Measurements from ENCODE around the gene LGALS3. TPM values are rescaled to one million over a fixed set of nuclear protein-coding genes. Genes with fewer than 3 reads are reported as not detected.
A peak's percentile ranks its signal among the peaks of the same experiment; 100 is the strongest.
"Not testable (repeated sequence)": the region's sequence is repeated elsewhere in the genome, so short reads cannot be mapped to it uniquely, and the experiment has no call there.

LGALS3 gene
- 17.4 TPM for polyA plus RNA-seq (2013, experiment 1 of 2)
- 15.1 TPM for polyA plus RNA-seq (2013, experiment 2 of 2)

DNA sequence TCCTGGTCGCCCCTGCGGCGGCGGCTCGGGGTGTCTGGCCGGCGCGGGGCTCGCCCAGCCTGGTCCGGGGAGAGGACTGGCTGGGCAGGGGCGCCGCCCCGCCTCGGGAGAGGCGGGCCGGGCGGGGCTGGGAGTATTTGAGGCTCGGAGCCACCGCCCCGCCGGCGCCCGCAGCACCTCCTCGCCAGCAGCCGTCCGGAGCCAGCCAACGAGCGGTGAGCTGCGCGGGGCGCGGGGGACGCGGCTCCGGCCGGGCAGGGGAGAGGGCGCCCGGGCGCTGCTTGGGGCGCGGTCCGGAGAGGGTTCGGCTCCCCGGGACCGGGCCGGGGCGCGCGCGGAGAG is at the start of gene LGALS3:
Gene LGALS3, plus strand, starts transcription at position 167 of the 342 bp plus-strand sequence. CDS start 8,122 bp downstream, outside the sequence.
- Histone ChIP-seq H3K36me3 (ENCODE audit: control insufficient read depth, insufficient read depth, low read length) (no peaks in the 10 kb centered on the region), H3K4me3 (ENCODE audit: extremely low read depth, insufficient read depth, low read length, poor library complexity, severe bottlenecking) (peak within 1 kb of the TSS; percentile 50), H3K4me1 (ENCODE audit: control insufficient read depth, insufficient read depth, low read length, poor library complexity, severe bottlenecking) (peaks cover 4% of the 10 kb centered on the region), H3K9me3 (ENCODE audit: control insufficient read depth, low read length) (no peaks in the 10 kb centered on the region), H3K27ac (ENCODE audit: low read depth, low read length, severe bottlenecking) (no peak within 1 kb of the TSS)
- 0% methylated on average over 28 to 30 of the region's 50 CpGs for WGBS, 2 experiments (ENCODE audit: insufficient coverage in 2 of 2)

DNA sequence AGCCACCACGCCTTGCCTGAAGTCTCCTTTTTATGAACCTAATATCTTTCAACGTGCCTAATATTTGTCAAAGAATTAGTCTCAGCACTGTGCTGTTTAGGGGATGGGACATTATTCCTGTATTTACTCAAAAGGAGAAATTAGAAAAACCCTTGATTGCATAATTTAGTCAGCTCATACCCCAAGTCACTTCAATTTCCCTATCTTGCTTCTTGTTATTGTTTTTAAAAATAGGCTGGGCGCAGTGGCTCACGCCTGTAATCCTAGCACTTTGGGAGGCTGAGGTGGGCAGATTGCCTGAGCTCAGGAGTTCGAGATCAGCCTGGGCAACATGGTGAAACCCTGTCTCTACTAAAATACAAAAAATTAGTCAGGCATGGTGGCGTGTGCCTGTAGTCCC is 49.1 kb upstream of the LGALS3 start:
- H3K4me3 ChIP-seq (ENCODE audit: extremely low read depth, insufficient read depth, low read length, poor library complexity, severe bottlenecking); H3K4me1 ChIP-seq (ENCODE audit: control insufficient read depth, insufficient read depth, low read length, poor library complexity, severe bottlenecking); H3K9me3 ChIP-seq (ENCODE audit: control insufficient read depth, low read length); H3K36me3 ChIP-seq (ENCODE audit: control insufficient read depth, insufficient read depth, low read length); H3K27ac ChIP-seq (ENCODE audit: low read depth, low read length, severe bottlenecking): not testable (repeated sequence)
- 88 to 90% methylated on average over 2 to 3 of the region's 6 CpGs for WGBS, 2 experiments (ENCODE audit: insufficient coverage in 2 of 2)

DNA sequence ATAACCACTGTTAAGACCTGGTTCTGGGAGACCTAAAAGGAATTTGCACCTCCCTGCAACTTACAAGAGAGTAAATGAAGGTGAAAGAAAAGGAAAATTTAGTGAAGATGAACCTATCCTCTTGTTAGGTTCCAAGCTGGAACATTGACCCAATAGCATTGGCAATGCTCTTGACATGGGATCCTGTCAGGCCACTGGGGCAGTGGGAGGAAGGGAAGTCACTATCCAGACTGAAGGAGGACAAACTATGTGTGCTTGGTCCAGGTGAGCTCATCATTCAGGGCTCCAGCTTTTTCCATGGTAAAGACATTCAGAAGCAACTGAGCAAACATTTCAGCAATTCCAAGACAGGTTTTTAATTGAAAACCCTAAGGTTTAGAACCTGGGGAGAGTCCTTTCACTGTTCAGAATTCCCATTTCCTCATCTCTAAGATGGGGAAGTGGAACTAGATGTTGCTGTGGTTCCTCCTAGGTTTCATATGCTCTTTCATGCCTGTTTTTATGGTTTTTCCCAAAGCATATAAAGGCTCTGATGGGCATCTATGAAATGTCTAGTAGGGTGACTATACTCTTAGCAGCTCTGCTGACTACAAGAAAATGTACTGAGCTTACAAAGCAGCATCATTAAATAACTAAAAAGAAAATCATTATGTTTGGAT is 44.5 kb upstream of the LGALS3 start:
- H3K36me3 ChIP-seq (ENCODE audit: control insufficient read depth, insufficient read depth, low read length), result no peaks in the 10 kb centered on the region
- no peak overlapping the region for H3K27ac ChIP-seq (ENCODE audit: low read depth, low read length, severe bottlenecking)
- H3K9me3 ChIP-seq (ENCODE audit: control insufficient read depth, low read length), result no peaks in the 10 kb centered on the region
- H3K4me1 ChIP-seq (ENCODE audit: control insufficient read depth, insufficient read depth, low read length, poor library complexity, severe bottlenecking), result no peaks in the 10 kb centered on the region
- H3K4me3 ChIP-seq (ENCODE audit: extremely low read depth, insufficient read depth, low read length, poor library complexity, severe bottlenecking), result no peak overlapping the region

DNA sequence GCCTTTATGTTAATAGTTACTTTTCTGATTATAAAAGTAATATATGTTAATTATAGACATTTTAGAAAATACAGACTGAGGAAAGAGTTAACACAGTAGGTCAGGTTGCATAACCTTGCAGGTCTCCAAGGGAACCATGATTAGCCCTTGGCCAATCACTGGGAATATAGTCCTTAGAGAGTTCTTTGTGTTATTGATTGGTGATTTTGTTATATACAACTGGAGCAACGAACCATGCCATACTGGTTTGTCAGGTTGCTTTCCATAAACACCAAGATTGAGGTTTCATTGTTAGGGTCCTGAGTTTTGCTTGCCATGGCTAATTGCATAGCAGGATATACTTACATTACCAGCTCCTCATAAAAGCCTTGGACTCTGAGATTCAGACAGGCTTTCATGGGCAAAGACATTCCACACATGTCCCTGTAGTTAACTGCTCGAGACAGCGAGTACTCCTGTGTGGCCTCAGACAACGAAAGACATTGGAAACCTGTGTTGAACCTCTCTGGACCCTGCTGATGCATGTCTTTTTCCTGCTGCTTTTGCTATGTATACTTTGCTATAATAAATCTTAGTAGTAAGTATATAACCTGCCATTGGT is 43.9 kb upstream of the LGALS3 start:
- 88 to 100% methylated on average over 3 of the region's 4 CpGs for WGBS, 2 experiments (ENCODE audit: insufficient coverage in 2 of 2)
- Histone ChIP-seq H3K4me3 (ENCODE audit: extremely low read depth, insufficient read depth, low read length, poor library complexity, severe bottlenecking) (no peak overlapping the region), H3K36me3 (ENCODE audit: control insufficient read depth, insufficient read depth, low read length) (no peaks in the 10 kb centered on the region), H3K27ac (ENCODE audit: low read depth, low read length, severe bottlenecking) (no peak overlapping the region), H3K9me3 (ENCODE audit: control insufficient read depth, low read length) (no peaks in the 10 kb centered on the region), H3K4me1 (ENCODE audit: control insufficient read depth, insufficient read depth, low read length, poor library complexity, severe bottlenecking) (no peaks in the 10 kb centered on the region)

DNA sequence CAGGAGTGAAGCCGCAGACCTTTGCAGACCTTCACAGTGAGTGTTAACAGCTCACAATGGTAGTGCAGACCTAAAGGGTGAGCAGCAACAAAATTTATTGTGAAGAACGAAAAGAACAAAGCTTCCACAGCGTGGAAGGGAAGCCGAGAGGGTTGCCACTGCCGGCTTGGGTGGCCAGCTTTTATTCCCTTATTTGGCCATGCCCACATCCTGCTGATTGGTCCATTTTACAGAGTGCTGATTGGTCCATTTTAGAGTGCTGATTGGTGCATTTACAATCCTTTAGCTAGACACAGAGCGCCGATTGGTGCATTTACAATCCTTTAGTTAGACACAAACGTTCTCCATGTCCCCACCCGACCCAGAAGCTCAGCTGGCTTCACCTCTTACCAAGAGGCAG is 42.1 kb upstream of the LGALS3 start:
- WGBS, 2 experiments (ENCODE audit: insufficient coverage in 2 of 2), result 90 to 96% methylated on average over 6 to 8 of the region's 9 CpGs
- no peaks in the 10 kb centered on the region for H3K4me1 ChIP-seq (ENCODE audit: control insufficient read depth, insufficient read depth, low read length, poor library complexity, severe bottlenecking)
- H3K27ac ChIP-seq (ENCODE audit: low read depth, low read length, severe bottlenecking), result no peak overlapping the region
- no peak overlapping the region for H3K4me3 ChIP-seq (ENCODE audit: extremely low read depth, insufficient read depth, low read length, poor library complexity, severe bottlenecking)
- no peaks in the 10 kb centered on the region for H3K9me3 ChIP-seq (ENCODE audit: control insufficient read depth, low read length)
- H3K36me3 ChIP-seq (ENCODE audit: control insufficient read depth, insufficient read depth, low read length), result no peaks in the 10 kb centered on the region

DNA sequence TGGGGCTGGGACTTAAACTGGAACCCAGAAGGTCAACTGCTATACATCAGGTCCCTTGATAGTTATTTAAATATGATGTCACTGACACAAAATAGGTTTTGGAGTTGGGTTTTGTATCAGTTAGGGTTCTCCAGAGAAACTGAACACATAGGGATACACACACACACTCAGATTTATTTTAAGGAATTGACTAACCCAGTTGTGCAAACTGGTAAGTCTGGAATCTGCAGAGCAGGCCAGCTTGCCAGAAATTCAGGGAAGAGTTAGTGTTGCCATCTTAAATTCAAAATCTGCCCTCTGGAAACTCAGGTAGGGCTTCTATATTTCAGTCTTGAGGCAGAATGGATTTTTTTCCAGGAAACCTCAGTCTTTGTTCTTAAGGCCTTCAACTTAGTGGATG is 40.7 kb upstream of the LGALS3 start:
- H3K27ac ChIP-seq (ENCODE audit: low read depth, low read length, severe bottlenecking), result no peak overlapping the region
- no peaks in the 10 kb centered on the region for H3K4me1 ChIP-seq (ENCODE audit: control insufficient read depth, insufficient read depth, low read length, poor library complexity, severe bottlenecking)
- no peaks in the 10 kb centered on the region for H3K36me3 ChIP-seq (ENCODE audit: control insufficient read depth, insufficient read depth, low read length)
- no peak overlapping the region for H3K4me3 ChIP-seq (ENCODE audit: extremely low read depth, insufficient read depth, low read length, poor library complexity, severe bottlenecking)
- H3K9me3 ChIP-seq (ENCODE audit: control insufficient read depth, low read length), result no peaks in the 10 kb centered on the region

DNA sequence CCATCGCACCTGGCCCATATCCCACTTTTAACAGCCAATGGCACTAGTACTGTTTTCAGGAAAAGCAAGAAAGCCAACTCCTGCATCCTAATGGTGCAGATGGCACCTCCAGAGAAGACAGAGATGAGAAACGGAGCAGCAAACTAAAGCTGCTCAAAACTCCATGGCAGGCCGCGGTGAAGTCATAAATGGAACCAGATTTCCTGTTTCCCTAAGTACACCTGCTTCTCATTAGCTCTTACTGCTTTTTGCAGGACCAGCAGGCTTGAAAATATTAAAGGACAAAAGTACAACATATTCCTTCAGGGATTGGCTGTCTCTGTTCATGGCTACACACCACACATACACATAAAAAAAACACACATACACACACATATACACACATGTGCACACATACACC is 36.7 kb upstream of the LGALS3 start:
- no peak overlapping the region for H3K4me3 ChIP-seq (ENCODE audit: extremely low read depth, insufficient read depth, low read length, poor library complexity, severe bottlenecking)
- WGBS, 2 experiments (ENCODE audit: insufficient coverage in 2 of 2), result 94% methylated on average over 4 of the region's 4 CpGs
- H3K27ac ChIP-seq (ENCODE audit: low read depth, low read length, severe bottlenecking), result no peak overlapping the region
- H3K9me3 ChIP-seq (ENCODE audit: control insufficient read depth, low read length), result no peaks in the 10 kb centered on the region
- no peaks in the 10 kb centered on the region for H3K36me3 ChIP-seq (ENCODE audit: control insufficient read depth, insufficient read depth, low read length)
- peaks cover 8% of the 10 kb centered on the region for H3K4me1 ChIP-seq (ENCODE audit: control insufficient read depth, insufficient read depth, low read length, poor library complexity, severe bottlenecking)

DNA sequence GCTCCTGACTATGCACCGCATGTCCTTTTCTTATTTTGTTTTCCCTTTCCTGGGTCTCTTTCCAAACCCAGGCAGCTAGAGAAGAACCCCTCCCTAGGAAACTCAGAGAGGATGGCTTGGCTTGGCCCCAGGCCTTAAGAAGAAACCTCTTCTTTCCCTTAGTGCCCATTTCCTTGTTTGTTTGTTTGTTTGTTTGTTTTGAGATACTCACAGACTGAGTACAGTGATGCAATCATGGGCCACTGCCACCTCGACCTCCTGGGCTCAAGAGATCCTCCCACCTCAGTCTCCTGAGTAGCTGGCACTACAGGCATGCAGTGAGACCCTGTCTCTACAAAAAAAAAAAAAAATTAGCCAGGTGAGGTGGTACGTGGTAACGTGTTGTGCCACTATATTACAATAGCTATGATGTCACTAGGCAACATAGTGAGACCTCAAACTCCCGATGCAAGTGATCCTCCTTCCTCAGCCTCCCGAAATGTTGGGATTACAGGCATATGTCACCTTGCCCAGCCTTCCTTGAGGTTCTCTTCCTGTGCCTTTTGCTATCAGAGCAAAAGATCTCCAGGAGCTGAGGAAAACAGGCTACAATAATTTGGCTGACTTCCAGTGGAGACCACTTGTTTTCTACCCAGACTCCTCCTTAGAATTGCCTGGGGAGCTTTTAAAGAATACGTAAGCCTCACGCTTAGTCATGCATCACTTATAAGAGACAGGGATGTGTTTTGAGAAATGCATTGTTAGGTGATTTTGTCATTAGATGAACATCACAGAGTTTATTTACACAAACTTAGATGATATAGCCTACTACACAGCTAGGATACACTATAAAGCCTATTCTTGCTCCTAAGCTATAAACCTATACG is 34.5 kb upstream of the LGALS3 start:
- WGBS, 2 experiments (ENCODE audit: insufficient coverage in 2 of 2), result 85 to 95% methylated on average over 5 of the region's 9 CpGs
- H3K36me3 ChIP-seq (ENCODE audit: control insufficient read depth, insufficient read depth, low read length), result no peaks in the 10 kb centered on the region
- H3K4me1 ChIP-seq (ENCODE audit: control insufficient read depth, insufficient read depth, low read length, poor library complexity, severe bottlenecking), result peaks cover 8% of the 10 kb centered on the region
- H3K27ac ChIP-seq (ENCODE audit: low read depth, low read length, severe bottlenecking), result no peak overlapping the region
- no peaks in the 10 kb centered on the region for H3K9me3 ChIP-seq (ENCODE audit: control insufficient read depth, low read length)
- no peak overlapping the region for H3K4me3 ChIP-seq (ENCODE audit: extremely low read depth, insufficient read depth, low read length, poor library complexity, severe bottlenecking)

DNA sequence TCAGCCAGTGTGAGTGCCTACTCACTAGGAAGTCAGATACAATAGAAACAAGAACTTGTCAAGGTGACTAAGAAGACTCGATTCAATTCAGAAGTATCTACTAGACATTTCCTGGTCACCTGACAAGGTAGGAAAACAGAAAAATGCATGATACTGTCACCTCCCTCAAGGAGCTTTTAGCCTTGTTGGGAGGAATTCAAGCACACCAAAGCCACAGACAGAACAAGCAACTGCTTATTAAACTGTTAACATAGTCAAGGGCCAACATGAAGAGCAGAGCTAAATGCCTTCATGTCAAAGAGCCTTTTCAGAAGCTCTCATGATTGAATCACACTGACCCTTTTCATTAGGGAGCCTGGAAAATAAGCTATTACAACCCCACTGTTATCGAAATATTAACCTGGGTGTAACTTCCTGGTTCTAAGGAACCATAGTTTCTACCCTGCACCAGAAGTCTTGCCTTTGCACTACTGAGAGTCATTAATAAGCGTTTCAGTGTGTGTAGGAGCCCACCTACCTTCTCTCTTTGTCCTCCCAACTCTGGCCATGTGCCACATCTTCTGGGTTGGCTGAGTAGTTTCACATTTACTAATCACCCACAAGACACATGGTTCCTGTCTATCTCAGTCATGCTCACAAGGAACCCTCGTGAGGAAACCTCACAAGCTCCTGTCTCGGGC is 31.0 kb upstream of the LGALS3 start:
- no peaks in the 10 kb centered on the region for H3K9me3 ChIP-seq (ENCODE audit: control insufficient read depth, low read length)
- no peak overlapping the region for H3K27ac ChIP-seq (ENCODE audit: low read depth, low read length, severe bottlenecking)
- peaks cover 19% of the 10 kb centered on the region for H3K4me1 ChIP-seq (ENCODE audit: control insufficient read depth, insufficient read depth, low read length, poor library complexity, severe bottlenecking)
- 83 to 100% methylated on average over 3 to 5 of the region's 5 CpGs for WGBS, 2 experiments (ENCODE audit: insufficient coverage in 2 of 2)
- H3K36me3 ChIP-seq (ENCODE audit: control insufficient read depth, insufficient read depth, low read length), result no peaks in the 10 kb centered on the region
- H3K4me3 ChIP-seq (ENCODE audit: extremely low read depth, insufficient read depth, low read length, poor library complexity, severe bottlenecking), result no peak overlapping the region

DNA sequence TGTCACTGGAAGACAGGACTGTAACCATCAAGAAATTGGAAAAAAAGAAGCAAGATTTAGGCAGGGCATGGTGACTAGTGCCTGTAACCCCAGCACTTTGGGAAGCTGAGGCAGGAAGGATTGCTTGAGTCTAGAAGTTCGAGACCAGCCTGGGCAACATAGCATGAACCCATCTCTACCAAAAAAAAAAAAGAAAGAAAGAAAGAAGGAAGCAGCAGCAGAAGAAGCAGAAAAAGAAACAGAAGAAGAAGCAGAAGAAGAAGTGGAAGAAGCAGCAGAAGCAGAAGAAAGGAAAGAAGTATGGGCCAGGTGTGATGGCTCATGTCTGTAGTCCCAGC is 30.5 kb upstream of the LGALS3 start:
- Histone ChIP-seq H3K9me3 (ENCODE audit: control insufficient read depth, low read length) (no peaks in the 10 kb centered on the region), H3K27ac (ENCODE audit: low read depth, low read length, severe bottlenecking) (no peak overlapping the region), H3K4me3 (ENCODE audit: extremely low read depth, insufficient read depth, low read length, poor library complexity, severe bottlenecking) (no peak overlapping the region), H3K36me3 (ENCODE audit: control insufficient read depth, insufficient read depth, low read length) (no peaks in the 10 kb centered on the region), H3K4me1 (ENCODE audit: control insufficient read depth, insufficient read depth, low read length, poor library complexity, severe bottlenecking) (peaks cover 25% of the 10 kb centered on the region)
- WGBS, 2 experiments (ENCODE audit: insufficient coverage in 2 of 2), result no CpG with 5 or more reads among the region's 1 CpG
